AML-193 (cell line): ENCODE data around the gene ANXA7.
"Not testable (repeated sequence)": the region's sequence is repeated elsewhere in the genome, so short reads cannot be mapped to it uniquely, and the experiment has no call there.

Experiments
- DNase-seq, 2 experiments: peaks; one replicate each; lab custom pipeline; 2025; lab: John Stamatoyannopoulos, UW

The ANXA7 gene

DNA sequence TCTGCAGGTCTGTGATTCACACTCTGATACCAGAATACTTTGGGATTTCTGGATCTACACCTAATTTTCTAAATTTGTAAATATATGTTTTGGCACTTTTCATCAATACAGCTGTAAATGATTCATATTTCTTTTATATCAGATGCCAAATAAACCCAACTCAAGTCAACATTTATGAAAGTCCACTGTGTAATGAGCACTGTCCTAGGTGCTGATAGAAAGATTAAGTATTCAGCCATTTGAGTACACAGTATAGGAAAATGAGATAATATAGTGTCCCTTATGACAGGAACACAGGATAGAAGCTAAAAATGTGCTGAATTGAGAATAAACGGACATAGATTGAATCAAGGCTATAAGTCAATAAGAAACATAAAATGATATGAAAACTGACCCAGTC is 6.4 kb downstream of the ANXA7 start:
- DNase-seq: no peak

DNA sequence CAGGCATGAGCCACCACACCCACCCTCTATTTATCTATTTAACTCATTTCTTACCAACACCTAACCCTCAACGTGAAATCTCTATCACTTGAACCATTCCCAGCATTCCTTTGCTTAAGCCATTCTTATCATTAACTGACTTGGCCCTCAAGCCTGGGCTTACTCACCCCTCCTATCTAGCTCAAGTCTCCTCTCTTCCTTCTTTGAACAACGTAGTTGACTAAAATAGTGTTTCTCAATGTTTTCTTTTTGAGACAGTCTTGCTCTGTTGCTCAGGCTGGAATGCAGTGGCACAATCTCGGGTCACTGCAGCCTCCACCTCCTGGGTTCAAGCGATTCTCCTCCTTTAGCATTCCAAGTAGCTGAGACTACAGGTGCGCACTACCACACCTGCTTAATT is 7.0 kb downstream of the ANXA7 start:
- no peak for DNase-seq

DNA sequence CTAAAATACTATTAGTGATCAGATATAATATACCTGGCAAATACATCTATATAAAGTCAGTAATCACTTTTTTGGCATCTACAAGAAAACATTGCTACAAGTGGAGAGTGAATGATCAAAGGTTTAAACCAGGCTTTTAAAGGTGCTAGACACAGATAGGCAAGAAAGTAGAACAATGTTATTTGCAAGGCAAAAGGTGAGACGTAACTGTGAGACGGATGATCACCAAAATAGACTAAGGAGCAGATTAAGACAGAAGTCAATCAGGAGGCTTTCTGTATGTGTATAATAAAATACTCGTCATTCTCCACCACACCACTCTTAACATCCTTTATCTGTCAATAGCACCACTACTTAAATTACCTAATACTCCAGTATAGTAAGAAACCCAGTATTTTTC is 8.3 kb downstream of the ANXA7 start:
- no peak for DNase-seq

DNA sequence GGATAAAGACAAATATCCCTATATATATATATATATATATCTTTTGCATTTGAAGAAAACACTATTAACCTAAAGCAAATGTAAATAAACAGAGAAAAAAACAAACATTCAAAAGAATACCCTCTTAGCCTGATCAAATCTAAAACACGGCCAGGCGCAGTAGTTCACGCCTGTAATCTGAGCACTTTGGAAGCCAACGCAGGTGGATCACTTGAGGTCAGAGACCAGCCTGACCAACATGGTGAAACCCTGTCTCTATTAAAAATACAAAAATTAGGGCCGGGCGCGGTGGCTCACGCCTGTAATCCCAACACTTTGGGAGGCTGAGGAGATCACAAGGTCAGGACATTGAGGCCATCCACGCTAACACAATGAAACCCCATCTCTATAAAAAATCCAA is 9.2 kb downstream of the ANXA7 start:
- DNase-seq: no peak

DNA sequence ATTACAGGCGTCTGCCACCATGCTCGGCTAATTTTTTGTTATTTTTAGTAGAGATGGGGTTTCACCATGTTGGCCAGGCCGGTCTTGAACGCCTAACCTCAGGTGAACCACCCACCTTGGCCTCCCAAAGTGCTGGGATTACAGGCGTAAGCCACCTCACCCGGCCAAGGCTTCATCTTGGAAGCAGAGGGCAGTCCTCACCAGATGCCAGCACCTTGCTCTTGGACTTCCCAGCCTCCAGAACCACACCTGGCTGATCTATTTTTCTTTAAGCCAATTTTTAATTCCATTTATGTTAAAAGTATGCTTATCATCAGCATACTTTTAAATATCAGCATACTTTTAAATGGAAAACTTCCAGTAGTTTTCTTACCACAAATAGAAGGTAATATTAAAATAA is 12.2 kb downstream of the ANXA7 start:
- DNase-seq: no peak

DNA sequence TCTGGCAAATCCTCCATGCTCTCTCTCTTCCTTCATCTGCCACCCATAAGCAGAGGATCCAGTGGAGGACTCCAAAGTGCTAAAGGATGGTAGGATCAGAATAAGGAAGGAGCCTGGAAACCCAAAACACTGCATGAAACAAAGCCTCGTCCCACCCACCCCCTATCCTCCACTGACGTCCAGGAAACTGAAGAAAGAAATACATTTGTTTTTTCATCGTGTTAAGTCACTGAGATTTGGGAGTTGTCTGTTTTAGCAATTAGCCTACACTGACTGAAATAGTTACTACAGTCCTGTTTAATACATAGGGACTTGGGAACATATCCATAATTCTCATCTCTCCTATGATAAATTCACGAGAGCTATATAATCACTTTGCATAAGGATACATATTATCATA is 14.8 kb downstream of the ANXA7 start:
- no peak for DNase-seq

DNA sequence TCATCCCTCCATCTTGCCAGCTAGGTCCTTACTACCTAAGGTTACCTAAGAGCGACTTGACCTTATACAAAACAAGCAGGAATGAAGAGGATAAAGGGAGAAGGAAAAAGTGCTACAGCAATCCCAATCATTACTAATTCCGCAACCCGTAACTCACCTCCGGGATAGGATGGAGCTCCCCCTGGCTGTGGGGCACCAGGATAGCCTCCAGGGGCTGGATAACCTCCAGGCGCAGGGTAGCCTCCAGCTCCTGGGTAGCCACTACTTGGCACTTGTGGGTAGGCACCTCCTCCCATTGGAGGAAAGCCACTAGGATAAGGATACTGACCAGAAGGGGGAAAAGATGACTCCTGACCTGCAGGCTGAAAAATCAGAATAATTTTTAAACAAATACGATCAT is 15.8 kb downstream of the ANXA7 start:
- no peak for DNase-seq

DNA sequence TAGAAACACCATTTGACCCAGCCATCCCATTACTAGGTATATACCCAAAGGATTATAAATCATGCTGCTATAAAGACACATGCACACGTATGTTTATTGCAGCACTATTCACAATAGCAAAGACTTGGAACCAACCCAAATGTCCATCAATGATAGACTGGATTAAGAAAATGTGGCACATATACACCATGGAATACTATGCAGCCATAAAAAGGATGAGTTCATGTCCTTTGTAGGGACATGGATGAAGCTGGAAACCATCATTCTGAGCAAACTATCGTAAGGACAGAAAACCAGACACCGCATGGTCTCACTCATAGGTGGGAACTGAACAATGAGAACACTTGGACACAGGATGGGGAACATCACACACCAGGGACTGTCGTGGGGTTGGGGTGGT is 19.5 kb downstream of the ANXA7 start:
- not testable (repeated sequence) for DNase-seq

DNA sequence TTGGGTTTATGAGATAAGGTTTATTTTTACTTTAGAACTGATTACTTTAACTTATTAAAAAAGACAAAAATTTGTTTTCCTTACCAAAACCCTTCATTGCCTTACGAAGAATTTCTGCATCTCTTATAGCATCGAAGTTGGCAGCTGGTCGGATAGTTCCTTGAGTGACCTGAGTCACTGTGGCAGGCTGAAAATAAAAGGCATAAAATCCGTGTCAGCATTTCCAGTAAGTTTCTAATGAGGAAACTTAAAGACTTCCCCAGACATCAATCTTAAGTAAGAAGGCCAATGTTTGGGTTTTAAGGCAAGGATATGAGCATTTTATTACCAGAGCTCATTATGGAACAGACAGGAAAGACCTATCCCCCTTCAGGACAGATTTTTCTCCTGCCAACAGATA is 25.6 kb downstream of the ANXA7 start:
- no peak for DNase-seq

DNA sequence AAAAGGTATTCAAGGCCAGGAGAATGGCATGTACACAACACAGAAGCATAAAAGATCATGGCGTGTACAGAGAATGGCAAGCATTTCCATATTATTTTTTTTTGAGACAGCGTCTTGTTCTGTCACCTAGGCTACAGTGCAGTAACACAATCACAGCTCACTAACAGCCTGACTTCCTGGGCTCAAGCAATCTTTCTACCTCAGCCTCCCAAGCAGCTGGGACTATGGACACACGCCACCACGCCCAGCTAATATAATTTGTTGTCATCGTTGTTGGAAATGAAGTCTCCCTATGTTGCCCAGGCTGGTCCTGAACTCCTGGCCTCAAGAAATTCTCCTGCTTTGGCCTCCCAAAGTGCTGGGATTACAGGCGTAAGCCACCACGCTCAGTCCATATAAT is 27.3 kb downstream of the ANXA7 start:
- no peak for DNase-seq

DNA sequence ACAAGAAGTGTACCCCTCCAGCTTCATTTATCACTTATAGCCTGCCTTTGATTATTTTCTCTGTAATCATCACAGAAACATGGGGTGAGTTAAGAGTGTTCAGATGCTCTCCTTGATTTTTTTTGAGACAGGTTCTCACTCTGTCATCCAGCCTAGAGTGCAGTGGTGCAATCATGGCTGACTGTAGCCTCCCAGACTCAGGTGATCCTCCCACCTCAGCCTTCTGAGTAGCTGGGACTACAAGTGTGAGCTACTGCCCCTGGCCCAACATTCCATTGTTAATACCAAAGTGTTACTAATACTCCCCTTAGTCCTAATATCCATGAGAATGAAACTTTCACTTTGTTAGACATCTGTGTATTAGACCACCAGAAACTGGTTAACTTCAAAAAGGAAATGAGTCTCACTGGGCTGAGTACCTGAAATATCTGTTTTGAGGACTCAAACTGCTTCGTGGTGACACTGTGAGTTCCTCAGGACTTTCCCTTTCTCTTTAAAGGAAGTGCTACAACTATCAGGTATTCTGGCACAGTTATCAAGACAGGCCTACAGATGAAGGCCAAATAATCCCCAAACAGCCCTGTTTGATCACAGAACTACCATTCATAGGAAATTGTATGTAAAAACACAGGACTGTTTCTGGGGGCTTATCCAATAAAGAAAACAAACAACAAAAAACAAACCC is 34.7 kb downstream of the ANXA7 start:
- DNase-seq: no peak

DNA sequence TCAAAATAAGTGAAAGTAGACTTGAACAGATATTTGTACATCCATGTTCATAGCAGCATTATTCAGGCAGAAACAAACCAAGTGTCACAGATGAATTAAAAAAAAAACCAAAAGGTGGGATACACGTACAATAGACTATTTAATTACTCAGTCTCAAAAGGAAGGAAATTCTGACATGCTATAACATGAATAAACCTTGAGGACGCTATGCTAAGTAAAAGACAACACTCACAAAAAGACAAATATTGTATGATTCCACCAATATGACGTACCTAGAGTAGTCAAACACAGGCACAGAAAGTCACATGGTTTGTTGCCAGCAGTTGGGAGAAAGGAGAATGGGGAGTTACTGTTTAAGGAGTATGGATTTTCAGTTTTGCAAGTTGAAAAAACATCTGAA is 37.2 kb downstream of the ANXA7 start:
- no peak for DNase-seq

DNA sequence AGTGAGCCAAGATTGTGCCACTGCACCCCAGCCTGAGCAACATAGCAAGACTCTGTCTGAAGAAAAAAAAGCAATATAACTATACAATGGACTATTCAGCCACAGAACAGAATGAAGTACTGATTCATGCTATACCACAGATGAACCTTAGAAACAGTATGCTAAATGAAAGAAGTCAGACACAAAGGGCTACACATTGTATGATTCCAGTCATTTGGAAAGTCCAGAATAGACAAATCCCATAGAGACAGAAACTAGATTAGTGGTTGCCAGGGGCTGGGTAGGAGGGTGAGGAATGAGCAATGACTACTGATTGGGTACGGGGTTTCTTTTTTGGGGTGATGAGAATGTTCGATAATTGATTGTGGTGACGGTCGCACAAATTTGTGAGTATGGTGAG is 45.6 kb downstream of the ANXA7 start:
- no peak for DNase-seq

DNA sequence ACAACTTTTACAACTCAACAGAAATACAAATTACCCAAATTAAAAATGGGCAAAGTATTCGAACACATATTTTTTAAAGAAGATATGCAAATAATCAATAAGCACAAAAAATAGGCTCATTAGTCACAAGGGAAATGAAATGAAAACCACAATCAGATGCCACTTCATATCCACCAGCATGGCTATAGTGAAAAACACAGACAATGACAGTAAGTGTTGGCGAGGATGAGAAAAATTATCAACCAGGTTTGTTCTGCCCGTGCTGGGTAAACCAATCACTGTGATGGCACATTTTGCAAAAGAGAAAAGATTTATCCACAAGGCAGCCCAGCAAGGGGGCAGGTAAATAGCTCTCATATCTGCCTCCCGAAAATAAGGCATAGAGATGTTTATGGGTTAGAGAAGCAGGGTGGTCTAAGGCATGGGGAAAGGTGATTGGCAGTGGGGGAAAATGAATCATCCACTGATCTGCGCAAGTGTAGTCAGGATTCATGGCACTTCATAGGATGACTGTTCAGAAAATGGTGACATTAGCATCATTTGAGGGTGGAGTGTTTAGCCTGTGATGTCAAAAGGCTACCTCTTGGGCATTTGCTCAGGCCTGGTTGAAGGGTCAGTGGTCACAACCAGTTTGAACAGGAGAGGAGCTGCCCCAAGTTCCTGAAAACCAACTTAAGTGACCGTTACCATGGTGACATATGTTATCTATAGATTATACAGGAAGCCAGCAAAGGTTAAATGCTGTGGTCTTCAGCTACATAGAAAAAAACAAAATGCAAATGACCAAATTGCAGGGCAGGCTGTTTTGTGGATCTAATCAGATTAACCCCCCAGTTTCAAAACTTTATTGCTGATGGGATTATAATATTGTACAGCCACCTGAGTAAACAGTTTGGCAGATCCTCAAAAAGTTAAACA is 47.2 kb downstream of the ANXA7 start:
- DNase-seq: no peak

DNA sequence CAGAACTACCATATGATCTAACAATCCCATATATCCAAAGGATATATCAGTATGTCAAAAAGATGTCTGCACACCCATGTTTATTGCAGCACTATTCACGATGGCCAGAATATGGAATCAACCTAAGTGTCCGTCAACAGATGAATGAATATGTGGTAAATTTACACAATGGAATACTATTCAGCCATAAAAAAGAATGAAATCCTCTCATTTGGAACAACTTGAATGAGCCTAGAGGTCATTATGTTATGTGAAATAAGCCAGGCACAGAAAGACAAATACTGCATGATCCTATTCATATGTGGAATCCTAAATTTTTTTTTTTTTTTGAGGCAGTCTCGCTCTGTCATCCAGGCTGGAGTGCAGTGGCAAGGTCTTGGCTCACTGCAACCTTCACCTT is 48.9 kb downstream of the ANXA7 start:
- DNase-seq: no peak

DNA sequence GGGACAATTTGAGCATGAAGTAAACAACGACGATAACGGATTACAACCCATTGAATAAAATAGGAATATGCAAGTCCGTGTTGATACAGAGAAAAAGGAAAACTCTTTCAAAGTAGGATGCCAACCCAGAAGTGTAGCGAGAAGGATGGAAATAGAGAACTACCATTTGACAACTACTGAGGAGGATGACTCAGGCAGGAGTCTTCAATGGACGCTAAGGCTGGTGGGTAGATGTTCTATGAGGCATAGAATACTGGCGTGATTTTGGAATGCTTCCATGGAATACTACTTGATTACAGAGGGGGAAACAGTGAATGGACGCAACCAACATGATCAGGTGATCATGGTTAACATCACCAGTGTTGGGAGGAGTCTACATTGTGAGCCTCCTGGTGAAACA is 54.4 kb downstream of the ANXA7 start:
- no peak for DNase-seq

DNA sequence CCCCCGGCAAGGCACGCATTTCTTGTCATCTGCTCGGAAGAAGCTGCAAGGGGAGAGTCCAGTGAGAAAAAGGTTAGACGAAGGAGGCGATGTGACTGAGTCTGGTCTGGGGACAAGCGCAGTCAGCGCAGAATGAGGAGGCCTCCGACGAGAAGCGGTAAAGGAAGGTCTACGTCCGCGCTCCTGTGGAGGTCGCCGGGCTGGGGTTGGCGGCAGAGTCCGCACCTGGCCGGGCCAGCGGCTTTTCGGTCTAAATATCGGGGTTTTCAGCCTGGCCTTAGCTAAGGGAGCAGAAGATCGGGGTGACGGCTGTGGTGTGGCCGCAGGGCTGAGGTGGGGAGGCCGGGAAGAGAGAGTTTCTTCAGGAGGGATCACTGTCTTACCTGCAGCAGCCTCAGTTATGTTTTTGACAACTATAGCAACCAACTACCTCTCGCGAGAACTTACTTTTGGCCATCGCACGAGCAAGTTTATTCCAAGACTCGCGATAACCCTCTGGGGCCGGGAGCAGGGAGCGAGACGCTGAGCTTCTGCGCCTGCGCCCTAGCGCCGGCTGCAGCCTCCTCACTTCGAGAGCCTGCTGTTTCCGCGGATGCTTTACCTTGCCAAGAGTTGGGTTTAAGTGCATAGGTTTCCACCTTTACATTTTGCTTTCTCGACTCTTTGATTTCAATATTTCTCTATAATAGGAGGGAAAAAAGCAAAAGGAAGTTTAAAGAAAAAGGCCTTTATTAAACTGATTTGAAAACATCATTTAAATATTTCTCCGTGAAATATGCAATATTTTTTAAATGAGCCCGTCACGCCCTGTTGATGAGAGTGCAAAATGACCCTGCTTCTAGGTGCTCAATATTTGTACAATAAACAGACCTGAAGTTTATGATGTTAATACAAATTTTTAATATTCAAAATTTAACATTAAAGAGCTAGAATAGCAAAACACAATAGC is 55.3 kb downstream of the ANXA7 start, which contains the start of gene CFAP70:
TSS of gene CFAP70 (minus strand) at position 534 of the 949 bp plus-strand sequence. CDS start 4,068 bp downstream, outside the sequence.
- peak; percentile 86 to 90 for DNase-seq

DNA sequence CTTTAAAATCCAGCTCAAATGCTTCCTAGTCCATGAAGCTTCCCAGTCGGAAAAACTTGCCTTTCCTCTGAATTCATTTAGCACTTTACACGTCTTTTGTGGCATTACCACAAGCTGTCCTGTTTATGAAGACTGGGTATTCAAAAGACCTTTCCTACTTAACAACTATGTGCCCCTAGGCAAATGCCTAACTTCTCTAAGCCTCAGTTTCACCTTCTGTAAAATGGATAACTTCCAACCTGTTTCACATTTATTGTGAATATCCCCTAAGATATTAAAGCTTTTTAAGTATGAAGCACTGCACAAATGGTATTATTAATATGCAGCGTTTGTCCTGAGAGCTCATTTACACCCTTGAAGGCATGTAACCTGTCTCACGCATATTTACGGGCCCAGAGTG is 56.0 kb downstream of the ANXA7 start:
- no peak for DNase-seq

DNA sequence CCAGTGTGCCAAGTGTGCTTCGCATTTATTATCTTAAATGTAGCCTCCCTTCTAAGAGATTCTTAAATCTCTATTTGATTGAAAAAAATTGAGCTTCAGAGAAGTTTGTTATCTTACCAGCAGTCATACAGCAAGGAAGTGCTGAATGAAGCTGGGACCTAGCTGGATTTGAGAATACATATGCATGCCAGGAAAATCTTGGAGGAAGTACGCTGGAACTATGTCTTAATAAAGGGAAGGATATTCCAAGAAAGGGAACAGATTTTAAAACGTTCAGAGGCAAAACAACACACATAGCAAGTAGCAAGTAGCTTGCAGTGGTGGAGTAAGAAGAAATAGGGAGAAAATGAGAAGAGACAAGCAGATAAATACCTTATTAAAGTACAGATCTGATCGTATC is 56.7 kb downstream of the ANXA7 start:
- no peak for DNase-seq

DNA sequence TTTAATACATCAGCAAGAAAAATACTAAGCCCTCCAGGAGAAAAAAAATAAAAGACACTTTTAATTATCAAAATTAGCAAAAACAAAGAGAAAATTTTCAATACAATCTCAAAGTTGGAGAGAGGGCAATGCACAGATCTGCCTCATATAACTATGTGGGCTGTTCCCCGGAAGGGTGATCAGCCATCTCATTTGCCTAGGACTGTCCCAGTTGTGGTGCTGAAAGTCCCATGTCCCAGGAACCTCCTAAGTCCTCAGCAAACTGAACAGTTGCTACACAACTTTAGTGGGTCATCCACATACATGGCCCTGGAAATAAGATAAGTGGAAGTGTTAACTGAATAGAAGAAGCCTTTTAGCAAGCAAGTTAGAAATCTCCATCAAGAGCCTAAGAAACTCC is 69.6 kb downstream of the ANXA7 start:
- no peak for DNase-seq

DNA sequence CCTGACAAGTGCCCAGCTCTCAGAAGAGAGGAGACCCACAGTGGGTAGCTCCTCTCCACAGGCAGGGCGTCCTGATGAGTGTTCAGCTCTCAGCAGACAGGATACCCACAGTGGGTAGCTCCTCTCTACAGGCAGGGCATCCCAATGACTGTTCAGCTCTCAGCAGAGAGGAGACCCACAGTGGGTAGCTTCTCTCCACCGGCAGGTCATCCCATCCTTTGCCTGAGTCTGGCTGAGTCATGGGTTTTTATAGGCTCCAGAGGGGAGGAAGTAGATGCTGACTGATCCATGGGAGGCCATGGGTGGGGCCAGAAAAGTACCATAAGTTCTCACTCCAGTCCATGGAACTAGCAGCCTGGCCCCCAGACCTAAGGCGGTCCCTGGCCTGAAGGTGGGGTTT is 73.7 kb downstream of the ANXA7 start:
- no peak for DNase-seq

DNA sequence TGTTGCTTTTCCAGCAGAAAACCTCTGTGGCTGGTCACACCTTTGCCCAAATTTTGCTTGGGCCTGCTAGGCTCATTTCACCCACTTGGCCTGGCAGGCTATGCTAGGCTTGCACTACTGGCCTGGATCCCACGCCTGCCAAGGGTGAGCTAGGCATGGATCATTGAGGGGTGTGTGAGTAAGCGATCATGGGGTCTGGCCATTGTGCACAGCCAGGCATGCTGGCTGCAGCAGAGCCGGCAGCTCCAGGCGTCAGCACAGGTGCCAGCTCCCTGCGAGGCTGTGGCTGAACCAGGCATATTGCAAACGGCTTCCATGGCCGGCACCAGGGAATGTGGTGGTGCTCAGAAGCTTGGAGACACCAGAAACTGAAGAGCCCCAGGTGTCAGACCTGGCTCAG is 74.4 kb downstream of the ANXA7 start:
- DNase-seq: no peak
